T-cell (primary cell): ENCODE data around the gene NR2E1. TPM values are rescaled to one million over a fixed set of nuclear protein-coding genes. Genes with fewer than 3 reads are reported as not detected.

Source experiments
- ATAC-seq, 4 experiments: fragments of 200-7000 bp in 3 of 4; fragments of 150-1000 bp in 1 of 4; cut with Tn5 transposase; replicated peaks in 1 of 4; 1 replicate in 3 of 4; 2 replicates in 1 of 4; pipeline ENCODE4 v1.10.0; 2021; ENCODE audit warnings: moderate library complexity in 3 of 4, mild to moderate bottlenecking in 2 of 4, moderate number of reproducible peaks in 1 of 4
- CTCF ChIA-PET, 2 donors: fragments of 300-600 bp; sonication (Branson Sonifier 250); formaldehyde crosslinking; loops; one replicate each; lab custom pipeline; 2022; ENCODE audit warnings: antibody characterized with exemption in 2 of 2; lab: Charles Lee
- POLR2A ChIA-PET, 2 donors: fragments of 300-600 bp; sonication (Branson Sonifier 250); formaldehyde crosslinking; loops; one replicate each; lab custom pipeline; 2022; ENCODE audit warnings: antibody characterized with exemption in 2 of 2; lab: Charles Lee
- DNase-seq, 35 experiments: peaks; one replicate each; pipeline versions ENCODE4 v3.0.0 to v3.0.0-alpha.2; 2013 to 2023
- H3K27ac ChIP-seq: one replicate; pipeline ENCODE4 v1.5.1; 2013; ENCODE audit warnings: low read length
- H3K27me3 ChIP-seq, 2 experiments: replicated peaks in 1 of 2; 1 replicate in 1 of 2; 2 replicates in 1 of 2; pipeline versions ENCODE4 v1.6.1 to v1.7.0; 2013; ENCODE audit warnings: low read length in 1 of 2, mixed read lengths in 1 of 2; ENCODE audit not compliant: control insufficient read depth in 2 of 2, insufficient read depth in 2 of 2; ENCODE audit errors: extremely low read depth in 1 of 2
- H3K36me3 ChIP-seq, 2 donors: 1 replicate in 1 of 2; 2 replicates in 1 of 2; pipeline versions ENCODE4 v1.6.1 to v1.7.0; 2013; ENCODE audit warnings: low read length in 1 of 2; ENCODE audit not compliant: control insufficient read depth in 2 of 2, insufficient read depth in 1 of 2; ENCODE audit errors: extremely low read depth in 1 of 2
- H3K4me1 ChIP-seq, 2 experiments: 1 replicate in 1 of 2; 2 replicates in 1 of 2; pipeline versions ENCODE4 v1.6.1 to v1.7.0; 2013; ENCODE audit warnings: low read length in 2 of 2, mixed read lengths in 1 of 2; ENCODE audit not compliant: insufficient read depth in 2 of 2, control insufficient read depth in 1 of 2; ENCODE audit errors: extremely low read depth in 1 of 2
- H3K4me3 ChIP-seq, 2 donors: 1 replicate in 1 of 2; 2 replicates in 1 of 2; pipeline versions ENCODE4 v1.5.1 to v1.7.0; 2013; ENCODE audit warnings: mild to moderate bottlenecking in 2 of 2, low read length in 1 of 2, moderate library complexity in 1 of 2; ENCODE audit not compliant: control insufficient read depth in 1 of 2; ENCODE audit errors: extremely low read depth in 1 of 2
- H3K9me3 ChIP-seq: 2 replicates; pipeline ENCODE4 v1.7.0; 2013
- H3K27ac Mint-ChIP-seq, 2 donors: one replicate each; pipeline ENCODE4 v1.8.0; 2020 to 2021; ENCODE audit warnings: mild to moderate bottlenecking in 2 of 2, mixed read lengths in 2 of 2
- H3K27me3 Mint-ChIP-seq, 2 donors: one replicate each; pipeline ENCODE4 v1.8.0; 2021 to 2022; ENCODE audit warnings: mixed read lengths in 2 of 2
- H3K36me3 Mint-ChIP-seq: one replicate; pipeline ENCODE4 v1.8.0; 2021; ENCODE audit warnings: mixed read lengths
- H3K4me1 Mint-ChIP-seq, 3 donors: one replicate each; pipeline ENCODE4 v1.8.0; 2020 to 2022; ENCODE audit warnings: mixed read lengths in 3 of 3, mild to moderate bottlenecking in 1 of 3
- H3K4me3 Mint-ChIP-seq, 3 donors: one replicate each; pipeline ENCODE4 v1.8.0; 2020 to 2022; ENCODE audit warnings: mild to moderate bottlenecking in 3 of 3, mixed read lengths in 3 of 3, moderate library complexity in 3 of 3
- H3K9me3 Mint-ChIP-seq, 3 donors: one replicate each; pipeline ENCODE4 v1.8.0; 2020 to 2022; ENCODE audit warnings: mixed read lengths in 3 of 3
- WGBS: methylation state at CpG from one replicate; pipeline ENCODE4 v1.1.5; 2013; ENCODE audit warnings: missing lambda C conversion rate; ENCODE audit not compliant: insufficient coverage; 5-methylcytosine and 5-hydroxymethylcytosine counted together
- total RNA-seq, 35 experiments: library from RNA in 6 of 35; stranded (reverse) in 6 of 35; fragments of 120-200 nt in 1 of 35; gene quantifications; one replicate each; pipeline versions ENCODE4 v1.2.1 to v1.2.4 and lab custom pipeline; 2013 to 2026

Gene NR2E1
- total RNA-seq, 5 donors from 2014 or later (not counting 1 experiment from before 2014, with no cell fraction given) = not detected

DNA sequence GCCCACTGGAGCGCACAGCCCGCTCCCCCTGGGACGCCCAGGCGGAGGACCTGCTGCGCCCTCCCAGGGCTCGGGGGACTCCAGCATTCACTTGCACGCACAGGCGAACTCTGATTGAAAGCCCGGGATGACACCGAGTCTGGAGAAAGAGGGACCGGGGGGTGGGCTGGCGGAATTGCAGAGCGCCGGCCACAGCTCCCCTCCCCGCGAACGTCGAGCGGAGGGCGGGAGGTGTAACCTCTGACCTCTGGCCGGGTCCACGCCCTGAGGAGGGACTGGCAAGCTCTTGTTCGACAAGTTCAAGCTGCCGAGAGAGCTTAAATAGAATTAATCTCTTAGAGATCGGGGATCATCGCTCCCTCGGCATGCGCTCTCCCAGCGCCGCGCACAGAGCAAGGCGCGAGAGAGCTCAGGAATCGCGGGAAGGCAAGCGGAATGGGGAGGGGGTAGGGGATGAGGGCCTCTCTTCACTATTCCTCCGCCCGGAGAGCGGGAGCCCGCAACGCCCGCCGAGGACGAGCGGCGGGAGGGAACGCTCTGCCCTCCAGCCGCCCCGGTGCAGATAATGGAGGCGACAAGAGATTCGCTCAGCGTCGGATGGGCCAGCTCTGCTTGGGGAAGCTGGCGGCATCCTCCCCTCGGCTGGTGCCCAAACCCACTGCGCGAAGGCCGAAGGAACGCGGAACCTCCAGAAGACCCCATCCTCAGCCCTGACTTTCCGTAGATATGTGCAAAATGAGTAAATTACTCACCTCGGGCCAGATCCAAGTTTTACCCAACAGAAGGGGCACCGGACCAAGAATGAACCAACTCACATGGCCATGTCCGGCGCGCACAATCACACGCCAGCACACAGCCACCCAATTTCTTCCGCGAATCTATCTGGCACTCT lies 761 bp upstream of the NR2E1 start:
- WGBS = 12% methylated on average over 43 of the region's 69 CpGs
- Mint-ChIP-seq H3K36me3 (no peaks in the 10 kb centered on the region), H3K4me1 (peaks cover 29 to 45% (median 40%) of the 10 kb centered on the region in 3 donors), H3K4me3 (peak overlapping the region in 2 of 3 donors; percentile 7 to 47), H3K27ac (no peak overlapping the region), H3K9me3 (no peaks in the 10 kb centered on the region), H3K27me3 (peaks cover 82 to 84% of the 10 kb centered on the region in 2 donors)
- Histone ChIP-seq H3K27me3 (peaks cover 41 to 79% of the 10 kb centered on the region in 2 experiments), H3K36me3 (no peaks in the 10 kb centered on the region), H3K4me1 (peaks cover 8 to 53% of the 10 kb centered on the region in 2 experiments), H3K9me3 (peaks cover 3% of the 10 kb centered on the region), H3K27ac (no peak overlapping the region), H3K4me3 (no peak overlapping the region)
- ChIA-PET CTCF (no interaction called here), POLR2A (interaction anchor here in 1 of 2 donors (0.6 kb wide), 1 partner anchor 359 kb away, joined by 3 read pairs; no protein-coding TSS in a partner anchor)
- DNase-seq = no peak
- no peak for ATAC-seq

DNA sequence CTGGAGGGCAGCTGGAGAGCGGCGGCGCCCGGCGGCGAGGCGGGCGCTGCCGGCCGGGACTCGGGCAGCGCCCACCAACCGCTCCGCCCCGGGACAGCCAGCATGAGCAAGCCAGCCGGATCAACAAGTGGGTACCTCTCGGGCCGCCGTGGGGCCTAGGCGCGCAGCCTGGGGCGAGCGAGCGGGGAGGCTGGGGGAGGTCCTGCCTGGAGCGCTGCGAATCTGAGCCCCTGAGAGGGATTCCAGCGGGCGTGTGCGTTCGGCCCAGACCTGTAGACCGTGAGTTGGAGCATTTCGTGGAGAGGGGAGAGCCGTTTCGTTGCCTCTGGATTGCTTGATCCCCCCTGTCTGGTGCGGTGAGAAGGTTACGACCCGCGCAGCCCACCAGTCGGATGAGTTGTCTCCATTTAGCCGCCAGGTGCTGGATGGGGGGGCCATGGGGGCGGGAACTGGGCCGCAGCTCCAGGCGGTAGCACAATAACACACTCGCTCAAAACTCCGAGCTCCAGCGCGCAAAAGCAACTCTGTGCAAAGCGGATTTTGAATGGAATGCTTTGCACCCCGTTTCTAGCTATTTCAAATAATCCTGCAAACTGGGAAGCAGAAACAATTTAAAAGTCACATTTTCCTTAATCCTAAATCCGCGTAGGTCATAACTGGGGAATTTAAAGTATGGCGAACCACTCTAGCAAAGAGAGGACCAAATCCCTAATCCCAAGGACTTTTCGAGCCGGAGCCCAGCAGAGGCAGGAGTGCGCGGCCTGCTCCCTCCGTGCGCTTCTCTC lies 1.0 kb downstream of the NR2E1 start:
- no peak overlapping the region for H3K4me3 ChIP-seq
- Mint-ChIP-seq H3K9me3 (no peaks in the 10 kb centered on the region), H3K27ac (no peak overlapping the region), H3K4me3 (peak overlapping the region; percentile 41 to 73 (median 55)), H3K4me1 (peaks cover 39 to 50% (median 49%) of the 10 kb centered on the region in 3 donors), H3K27me3 (peaks cover 77 to 87% of the 10 kb centered on the region in 2 donors), H3K36me3 (no peaks in the 10 kb centered on the region)
- peaks cover 37 to 92% of the 10 kb centered on the region in 2 experiments for H3K27me3 ChIP-seq
- ChIA-PET POLR2A (no interaction called here), CTCF (no interaction called here)
- H3K27ac ChIP-seq = no peak overlapping the region
- no peaks in the 10 kb centered on the region for H3K36me3 ChIP-seq
- DNase-seq = no peak
- 11% methylated on average over 49 of the region's 58 CpGs for WGBS
- no peak for ATAC-seq
- H3K4me1 ChIP-seq = peaks cover 8 to 61% of the 10 kb centered on the region in 2 experiments
- no peaks in the 10 kb centered on the region for H3K9me3 ChIP-seq

DNA sequence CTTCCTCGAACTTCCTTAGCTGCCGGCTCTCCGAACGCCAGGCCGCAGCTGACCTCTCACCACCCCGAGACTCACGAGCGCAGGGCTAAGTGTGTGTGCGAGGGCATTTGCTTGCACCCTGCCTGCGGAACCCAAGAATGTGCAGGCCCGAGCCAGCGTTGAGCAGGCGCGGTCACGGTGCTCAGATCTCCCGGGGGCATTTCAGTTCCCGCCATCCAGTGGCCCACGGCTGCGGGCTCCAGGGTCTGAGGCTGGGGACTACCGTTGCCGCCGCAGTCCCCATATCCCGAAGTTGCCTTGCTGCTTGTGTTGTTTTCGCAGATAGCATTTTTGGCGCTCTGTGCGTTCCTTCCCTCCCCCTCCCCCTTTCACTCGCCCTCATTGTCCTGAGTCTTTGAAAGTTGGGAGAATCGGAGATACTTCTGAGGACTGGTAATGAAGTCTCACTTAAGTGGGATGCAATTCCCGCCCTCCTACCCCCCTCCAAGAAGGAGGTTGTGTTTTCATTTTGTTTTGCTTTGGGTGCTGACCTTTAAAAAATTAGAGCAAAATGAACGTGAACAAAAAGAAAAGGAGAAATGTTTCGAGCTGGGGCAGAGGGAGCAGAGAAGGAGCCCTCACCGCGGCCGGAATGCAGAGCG lies 1.7 kb downstream of the NR2E1 start:
- ChIA-PET POLR2A (no interaction called here), CTCF (no interaction called here)
- 17% methylated on average over 27 of the region's 35 CpGs for WGBS
- no peak for DNase-seq
- no peaks in the 10 kb centered on the region for H3K9me3 Mint-ChIP-seq
- ATAC-seq = no peak
- no peak overlapping the region for H3K27ac ChIP-seq
- no peaks in the 10 kb centered on the region for H3K9me3 ChIP-seq
- peaks cover 77 to 87% of the 10 kb centered on the region in 2 donors for H3K27me3 Mint-ChIP-seq
- H3K27me3 ChIP-seq = peaks cover 34 to 94% of the 10 kb centered on the region in 2 experiments
- H3K4me3 ChIP-seq = peak overlapping the region in 1 of 2 donors; percentile 35
- peak overlapping the region in 1 of 2 donors; percentile 36 for H3K27ac Mint-ChIP-seq
- no peaks in the 10 kb centered on the region for H3K36me3 ChIP-seq
- peak overlapping the region; percentile 41 to 73 (median 55) for H3K4me3 Mint-ChIP-seq
- no peaks in the 10 kb centered on the region for H3K36me3 Mint-ChIP-seq
- peaks cover 39 to 50% (median 49%) of the 10 kb centered on the region in 3 donors for H3K4me1 Mint-ChIP-seq
- H3K4me1 ChIP-seq = peaks cover 8 to 61% of the 10 kb centered on the region in 2 experiments

DNA sequence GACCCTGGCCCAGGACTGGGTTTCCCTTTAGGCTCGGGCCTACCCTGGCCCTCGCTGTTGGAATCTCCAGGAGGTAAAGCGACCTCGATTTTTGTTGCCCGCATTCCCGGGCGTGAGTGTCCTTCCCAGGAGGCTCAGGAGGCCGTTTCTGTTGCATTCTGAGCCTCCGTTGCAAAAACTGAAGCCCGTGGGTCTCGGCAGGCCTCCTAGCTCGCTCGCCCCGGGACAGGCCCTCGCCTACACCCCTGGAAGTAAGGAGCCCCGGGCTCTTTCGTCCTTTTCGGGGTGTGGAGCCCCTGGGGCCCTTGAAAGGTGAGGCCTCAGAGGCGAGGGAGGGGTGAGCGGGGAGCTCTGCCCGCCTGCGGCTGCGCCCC lies 2.3 kb downstream of the NR2E1 start:
- peaks cover 8 to 61% of the 10 kb centered on the region in 2 experiments for H3K4me1 ChIP-seq
- H3K27ac ChIP-seq = no peak overlapping the region
- ATAC-seq (peak in 1 of 4 experiments; percentile 23), DNase-seq (no peak)
- Mint-ChIP-seq H3K9me3 (no peaks in the 10 kb centered on the region), H3K4me1 (peaks cover 39 to 50% (median 49%) of the 10 kb centered on the region in 3 donors), H3K4me3 (peak overlapping the region in 2 of 3 donors; percentile 55 to 73), H3K27ac (no peak overlapping the region), H3K27me3 (peaks cover 77 to 87% of the 10 kb centered on the region in 2 donors), H3K36me3 (no peaks in the 10 kb centered on the region)
- 8% methylated on average over 23 of the region's 23 CpGs for WGBS
- no peaks in the 10 kb centered on the region for H3K36me3 ChIP-seq
- ChIA-PET CTCF (no interaction called here), POLR2A (no interaction called here)
- H3K27me3 ChIP-seq = peaks cover 29 to 92% of the 10 kb centered on the region in 2 experiments
- peak overlapping the region; percentile 17 to 35 for H3K4me3 ChIP-seq
- no peaks in the 10 kb centered on the region for H3K9me3 ChIP-seq

DNA sequence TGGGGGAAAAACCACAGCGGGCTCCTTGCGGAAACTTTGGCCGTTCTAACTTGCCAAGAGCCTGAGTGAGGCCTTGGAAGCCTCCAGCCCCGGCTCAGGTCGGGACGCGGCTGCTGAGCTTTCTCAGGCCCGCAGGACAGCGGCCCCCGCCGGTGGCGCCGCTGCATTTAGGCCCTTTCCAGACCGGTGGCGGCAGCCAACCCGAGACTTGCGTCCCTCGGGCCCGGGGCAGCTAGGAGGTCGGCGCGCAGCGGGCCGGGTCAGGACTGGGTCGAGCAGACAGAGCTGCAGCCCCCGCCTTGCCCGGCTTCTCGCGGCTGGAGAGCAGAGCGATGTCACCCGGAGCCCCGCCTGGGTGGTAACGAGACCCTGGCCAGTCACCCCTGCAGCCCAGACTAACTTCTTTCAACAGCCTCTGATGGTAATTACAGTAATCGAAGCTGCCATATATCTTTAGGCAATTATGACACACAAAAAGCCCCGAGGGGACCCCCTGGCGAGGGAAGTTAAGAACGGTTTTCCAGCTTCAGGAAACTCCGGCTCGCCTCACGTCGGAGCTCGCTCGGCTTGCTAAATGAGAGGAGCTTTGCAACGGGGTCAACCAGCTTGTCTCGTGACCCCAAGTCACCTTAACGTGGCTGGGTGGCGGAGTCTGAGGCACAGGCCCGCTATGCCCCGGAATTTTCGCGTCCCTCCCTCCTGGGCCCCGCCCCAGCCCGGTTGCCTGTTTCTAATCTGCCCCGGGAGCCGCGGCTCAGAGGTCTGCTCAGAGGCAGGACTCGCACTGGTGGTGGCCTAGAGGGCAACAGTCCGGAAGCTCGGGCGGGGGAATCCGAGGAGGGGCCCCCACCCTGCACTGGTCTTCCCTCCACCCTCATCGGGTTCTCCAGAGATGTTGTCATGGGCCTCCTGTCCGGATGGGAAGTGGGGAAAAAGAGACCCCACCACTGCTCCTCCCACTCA lies 3.0 kb downstream of the NR2E1 start:
- H3K9me3 Mint-ChIP-seq = no peaks in the 10 kb centered on the region
- CTCF ChIA-PET = no interaction called here
- Histone ChIP-seq H3K4me3 (peak overlapping the region; percentile 17 to 46), H3K36me3 (no peaks in the 10 kb centered on the region), H3K4me1 (peaks cover 8 to 61% of the 10 kb centered on the region in 2 experiments), H3K9me3 (no peaks in the 10 kb centered on the region), H3K27ac (no peak overlapping the region), H3K27me3 (peaks cover 23 to 85% of the 10 kb centered on the region in 2 experiments)
- no peak for DNase-seq
- POLR2A ChIA-PET = interaction anchor here in 1 of 2 donors (0.6 kb wide), 2 partner anchors 10 to 15 kb away, joined by 5 read pairs; no protein-coding TSS in a partner anchor
- ATAC-seq = peak in 3 of 4 experiments; percentile 36 to 50 (median 41)
- no peak overlapping the region for H3K27ac Mint-ChIP-seq
- H3K4me3 Mint-ChIP-seq = peak overlapping the region; percentile 54 to 73 (median 70)
- H3K4me1 Mint-ChIP-seq = peaks cover 40 to 49% (median 46%) of the 10 kb centered on the region in 3 donors
- WGBS = 5% methylated on average over 55 of the region's 63 CpGs
- H3K36me3 Mint-ChIP-seq = no peaks in the 10 kb centered on the region
- peaks cover 74 to 86% of the 10 kb centered on the region in 2 donors for H3K27me3 Mint-ChIP-seq
